Cortex of kidney (tissue), 1 donor: ENCODE data around the gene NEU2.
"Not testable (repeated sequence)": the region's sequence is repeated elsewhere in the genome, so short reads cannot be mapped to it uniquely, and the experiment has no call there.

Experiments
- DNase-seq: peaks from one replicate; lab custom pipeline; 2025; lab: John Stamatoyannopoulos, UW

Gene NEU2

GRCh38 chr2:233010569-233011267 lies 21.8 kb upstream of the NEU2 start:
- no peak for DNase-seq

GRCh38 chr2:233011268-233011650 lies 21.2 kb upstream of the NEU2 start:
- DNase-seq, result no peak

GRCh38 chr2:233011702-233012131 lies 20.8 kb upstream of the NEU2 start:
- DNase-seq, result no peak

- DNase-seq, result no peak
These were observed 20.0 kb upstream of the NEU2 start for GRCh38 chr2:233012301-233012971.

- no peak for DNase-seq
These were observed 19.4 kb upstream of the NEU2 start, which contains the start of gene NGEF for GRCh38 chr2:233013027-233013461. NGEF (minus strand) TSS chr2:233013256; CDS start chr2:232974890, 38,366 bp downstream.

- DNase-seq, result no peak
These were observed 18.8 kb upstream of the NEU2 start for GRCh38 chr2:233013650-233014049.

GRCh38 chr2:233015019-233015645 lies 17.3 kb upstream of the NEU2 start:
- no peak for DNase-seq

GRCh38 chr2:233017947-233018346 lies 14.5 kb upstream of the NEU2 start:
- no peak for DNase-seq

GRCh38 chr2:233019610-233020009 lies 12.9 kb upstream of the NEU2 start:
- DNase-seq, result not testable (repeated sequence)

- DNase-seq, result no peak
These were observed 12.0 kb upstream of the NEU2 start for GRCh38 chr2:233020454-233020853.

- no peak for DNase-seq
These were observed 10.7 kb upstream of the NEU2 start for GRCh38 chr2:233021771-233022170.

GRCh38 chr2:233022561-233022960 lies 9.9 kb upstream of the NEU2 start:
- DNase-seq, result no peak

GRCh38 chr2:233023007-233023760 lies 9.3 kb upstream of the NEU2 start:
- no peak for DNase-seq

GRCh38 chr2:233023761-233024410 lies 8.6 kb upstream of the NEU2 start:
- no peak for DNase-seq

- no peak for DNase-seq
These were observed 6.8 kb upstream of the NEU2 start for GRCh38 chr2:233025706-233026105.

- no peak for DNase-seq
These were observed 6.2 kb upstream of the NEU2 start for GRCh38 chr2:233026198-233026813.

GRCh38 chr2:233029321-233029720 lies 3.2 kb upstream of the NEU2 start:
- DNase-seq, result no peak

GRCh38 chr2:233031556-233032500 lies 644 bp upstream of the NEU2 start:
- no peak for DNase-seq

GRCh38 chr2:233033672-233034071 lies 1.2 kb downstream of the NEU2 start:
- no peak for DNase-seq
